Ishikawa (cell line): Measurements from ENCODE around the gene OPCML.

ENCODE experiments used
- CEBPB ChIP-seq: IDR thresholded peaks from 2 replicates; pipeline ENCODE4 v1.6.1; 2012
- CREB1 ChIP-seq: IDR thresholded peaks from 2 replicates; pipeline ENCODE4 v1.6.1; 2012; ENCODE audit warnings: low read depth
- EGR1 ChIP-seq: IDR thresholded peaks from 2 replicates; pipeline ENCODE4 v1.6.1; 2012
- EP300 ChIP-seq: IDR thresholded peaks from 2 replicates; pipeline ENCODE4 v1.6.1; 2012; ENCODE audit warnings: borderline replicate concordance
- FOXM1 ChIP-seq: IDR thresholded peaks from 2 replicates; pipeline ENCODE4 v1.6.1; 2012; ENCODE audit warnings: low read depth, borderline replicate concordance
- MAX ChIP-seq: IDR thresholded peaks from 2 replicates; pipeline ENCODE4 v1.6.1; 2012
- NFIC ChIP-seq: IDR thresholded peaks from 2 replicates; pipeline ENCODE4 v1.6.1; 2012
- RAD21 ChIP-seq: IDR thresholded peaks from 2 replicates; pipeline ENCODE4 v1.6.1; 2012; ENCODE audit warnings: low read depth
- REST ChIP-seq: IDR thresholded peaks from 2 replicates; pipeline ENCODE4 v1.6.1; 2012; ENCODE audit warnings: low read depth, mild to moderate bottlenecking
- TAF1 ChIP-seq: IDR thresholded peaks from 2 replicates; pipeline ENCODE4 v1.6.1; 2012; ENCODE audit warnings: low read depth, mild to moderate bottlenecking
- TCF12 ChIP-seq: IDR thresholded peaks from 2 replicates; pipeline ENCODE4 v1.6.1; 2012; ENCODE audit warnings: low read depth
- TEAD4 ChIP-seq: IDR thresholded peaks from 2 replicates; pipeline ENCODE4 v1.6.1; 2012
- USF1 ChIP-seq: IDR thresholded peaks from 2 replicates; pipeline ENCODE4 v1.6.1; 2012
- YY1 ChIP-seq: IDR thresholded peaks from 2 replicates; pipeline ENCODE4 v1.6.1; 2012; ENCODE audit warnings: low read depth
- ZBTB7A ChIP-seq: IDR thresholded peaks from 2 replicates; pipeline ENCODE4 v1.6.1; 2012; ENCODE audit warnings: low read depth

OPCML gene

GRCh38 chr11:133134314-133135173 is 397.8 kb downstream of the OPCML start:
- no peak for TF ChIP-seq YY1
- peak; percentile 63 for TF ChIP-seq RAD21

GRCh38 chr11:133133606-133134005 is 398.7 kb downstream of the OPCML start:
- TF ChIP-seq CEBPB (no peak), USF1 (no peak), YY1 (no peak)

GRCh38 chr11:133133050-133133449 is 399.3 kb downstream of the OPCML start:
- TF ChIP-seq ZBTB7A = no peak
- TF ChIP-seq TAF1 = no peak
- TF ChIP-seq FOXM1 = no peak
- no peak for TF ChIP-seq CEBPB
- TF ChIP-seq EGR1 = no peak
- no peak for TF ChIP-seq RAD21
- TF ChIP-seq YY1 = no peak
- no peak for TF ChIP-seq TEAD4
- TF ChIP-seq REST = no peak
- no peak for TF ChIP-seq USF1
- TF ChIP-seq NFIC = no peak
- TF ChIP-seq MAX = no peak
- TF ChIP-seq EP300 = no peak
- no peak for TF ChIP-seq CREB1
- TF ChIP-seq TCF12 = no peak

- no peak for TF ChIP-seq YY1
- TF ChIP-seq RAD21 = no peak
- no peak for TF ChIP-seq CREB1
- no peak for TF ChIP-seq MAX
- no peak for TF ChIP-seq TCF12
- TF ChIP-seq FOXM1 = no peak
Measured at GRCh38 chr11:133127741-133128140, 404.6 kb downstream of the OPCML start.

GRCh38 chr11:133123796-133124195 is 408.5 kb downstream of the OPCML start:
- TF ChIP-seq TCF12 (no peak), ZBTB7A (no peak)

GRCh38 chr11:133123366-133123765 is 408.9 kb downstream of the OPCML start:
- TF ChIP-seq CREB1 (no peak), RAD21 (no peak), TAF1 (no peak), EGR1 (no peak), TCF12 (no peak), REST (no peak), YY1 (no peak), USF1 (no peak), ZBTB7A (no peak), FOXM1 (no peak), CEBPB (no peak), MAX (no peak)
